MM.1S (cell line): ENCODE results near the gene MAPKAPK5.

ENCODE experiments used
- DNase-seq: peaks from one replicate; pipeline ENCODE4 v3.0.0-alpha.2; 2015
- H2AFZ ChIP-seq: fragments of 300-600 bp; sonication (generic); 2 replicates; pipeline ENCODE4 v1.6.0; 2016; ENCODE audit warnings: antibody characterized with exemption, low read length
- H3F3A ChIP-seq: fragments of 300-600 bp; sonication (generic); 2 replicates; pipeline ENCODE4 v1.6.1; 2016; ENCODE audit warnings: mild to moderate bottlenecking, antibody characterized with exemption, low read length, moderate library complexity, mixed read lengths; ENCODE audit not compliant: insufficient read depth
- H3K27ac ChIP-seq: fragments of 300-600 bp; sonication (generic); 2 replicates; pipeline ENCODE4 v1.5.1; 2016; ENCODE audit warnings: mild to moderate bottlenecking, low read length
- H3K27me3 ChIP-seq: fragments of 300-600 bp; sonication (generic); replicated peaks from 2 replicates; pipeline ENCODE4 v1.6.0; 2016; ENCODE audit warnings: low read length; ENCODE audit not compliant: insufficient read depth
- H3K36me3 ChIP-seq: fragments of 300-600 bp; sonication (generic); replicated peaks from 2 replicates; pipeline ENCODE4 v1.6.1; 2016; ENCODE audit warnings: mild to moderate bottlenecking, low read length, mixed read lengths; ENCODE audit not compliant: insufficient read depth
- H3K4me1 ChIP-seq: fragments of 300-600 bp; sonication (generic); 2 replicates; pipeline ENCODE4 v1.6.1; 2016; ENCODE audit warnings: low read length, mixed read lengths
- H3K4me2 ChIP-seq: fragments of 300-600 bp; sonication (generic); 2 replicates; pipeline ENCODE4 v1.6.0; 2016; ENCODE audit warnings: low read depth, low read length
- H3K4me3 ChIP-seq: fragments of 300-600 bp; sonication (generic); 2 replicates; pipeline ENCODE4 v1.5.1; 2016; ENCODE audit warnings: low read length, mixed read lengths
- H3K79me2 ChIP-seq: fragments of 300-600 bp; sonication (generic); 2 replicates; pipeline ENCODE4 v1.6.1; 2016; ENCODE audit warnings: mixed run types, low read length, mixed read lengths
- H3K9ac ChIP-seq: fragments of 300-600 bp; sonication (generic); 2 replicates; pipeline ENCODE4 v1.6.1; 2016; ENCODE audit warnings: low read length, mixed read lengths
- H3K9me2 ChIP-seq: fragments of 300-600 bp; sonication (generic); replicated peaks from 2 replicates; pipeline ENCODE4 v1.6.1; 2016; ENCODE audit warnings: mild to moderate bottlenecking, low read length, mixed read lengths; ENCODE audit not compliant: insufficient read depth
- H3K9me3 ChIP-seq: fragments of 300-600 bp; sonication (generic); replicated peaks from 2 replicates; pipeline ENCODE4 v1.6.1; 2016; ENCODE audit warnings: mild to moderate bottlenecking, low read length, mixed read lengths; ENCODE audit not compliant: insufficient read depth
- H4K20me1 ChIP-seq: fragments of 300-600 bp; sonication (generic); 2 replicates; pipeline ENCODE4 v1.6.1; 2016; ENCODE audit warnings: mild to moderate bottlenecking, low read length, moderate library complexity, mixed read lengths; ENCODE audit not compliant: insufficient read depth
- CTCF ChIP-seq: fragments of 300-600 bp; sonication (generic); IDR thresholded peaks from 2 replicates; pipeline ENCODE4 v1.5.1; 2016; ENCODE audit warnings: antibody characterized with exemption, low read length, mixed read lengths
- EZH2 ChIP-seq: fragments of 300-600 bp; sonication (generic); optimal IDR thresholded peaks from 2 replicates; pipeline ENCODE3; 2017; ENCODE audit warnings: low read depth, mild to moderate bottlenecking, antibody characterized with exemption, low read length, mixed read lengths
- EZH2phosphoT487 ChIP-seq: fragments of 300-600 bp; sonication (generic); IDR thresholded peaks from 2 replicates; pipeline ENCODE4 v1.6.1; 2018; ENCODE audit warnings: antibody characterized with exemption, low read length

Gene MAPKAPK5

GRCh38 chr12:111858186-111858585 lies 16.2 kb downstream of the MAPKAPK5 start:
- H3K4me2 ChIP-seq, result no peak overlapping the region
- no peaks in the 10 kb centered on the region for H3K9me2 ChIP-seq
- DNase-seq, result no peak
- no peak for TF ChIP-seq CTCF
- no peak for TF ChIP-seq EZH2phosphoT487
- TF ChIP-seq EZH2, result no peak
- no peak overlapping the region for H3K9ac ChIP-seq
- no peaks in the 10 kb centered on the region for H3K9me3 ChIP-seq
- no peaks in the 10 kb centered on the region for H3K27me3 ChIP-seq
- no peaks in the 10 kb centered on the region for H4K20me1 ChIP-seq
- peaks cover 64% of the 10 kb centered on the region for H3K79me2 ChIP-seq
- no peak overlapping the region for H2AFZ ChIP-seq
- no peak overlapping the region for H3K27ac ChIP-seq
- no peaks in the 10 kb centered on the region for H3K36me3 ChIP-seq
- no peak overlapping the region for H3K4me3 ChIP-seq
- no peaks in the 10 kb centered on the region for H3F3A ChIP-seq
- no peaks in the 10 kb centered on the region for H3K4me1 ChIP-seq

- H3K79me2 ChIP-seq, result peaks cover 63% of the 10 kb centered on the region
Measured at GRCh38 chr12:111858778-111859177, 16.8 kb downstream of the MAPKAPK5 start.

GRCh38 chr12:111864913-111865312 lies 22.9 kb downstream of the MAPKAPK5 start:
- Histone ChIP-seq H3K9me3 (no peaks in the 10 kb centered on the region), H3K4me2 (no peak overlapping the region), H3K4me1 (no peaks in the 10 kb centered on the region), H3F3A (no peaks in the 10 kb centered on the region), H4K20me1 (no peaks in the 10 kb centered on the region), H3K36me3 (no peaks in the 10 kb centered on the region), H3K9me2 (no peaks in the 10 kb centered on the region), H3K4me3 (no peak overlapping the region), H2AFZ (no peak overlapping the region), H3K27me3 (no peaks in the 10 kb centered on the region), H3K27ac (no peak overlapping the region), H3K79me2 (peaks cover 28% of the 10 kb centered on the region), H3K9ac (no peak overlapping the region)
- DNase-seq, result no peak
- TF ChIP-seq EZH2phosphoT487 (no peak), CTCF (no peak), EZH2 (no peak)

More at GRCh38 chr12:111858778-111859177, 16.8 kb downstream of the MAPKAPK5 start:
- DNase-seq, result no peak
- no peak overlapping the region for H3K9ac ChIP-seq
- H3K36me3 ChIP-seq, result no peaks in the 10 kb centered on the region
- TF ChIP-seq CTCF, result no peak
- no peak for TF ChIP-seq EZH2
- no peaks in the 10 kb centered on the region for H3K4me1 ChIP-seq
- no peak overlapping the region for H2AFZ ChIP-seq
- H4K20me1 ChIP-seq, result no peaks in the 10 kb centered on the region
- H3K4me2 ChIP-seq, result no peak overlapping the region
- no peak overlapping the region for H3K27ac ChIP-seq
- no peaks in the 10 kb centered on the region for H3K9me3 ChIP-seq
- no peaks in the 10 kb centered on the region for H3K27me3 ChIP-seq
- H3F3A ChIP-seq, result no peaks in the 10 kb centered on the region
- H3K4me3 ChIP-seq, result no peak overlapping the region
- no peaks in the 10 kb centered on the region for H3K9me2 ChIP-seq

GRCh38 chr12:111867531-111867930 lies 25.5 kb downstream of the MAPKAPK5 start:
- H3K4me2 ChIP-seq, result no peak overlapping the region
- DNase-seq, result no peak
- no peaks in the 10 kb centered on the region for H3K9me2 ChIP-seq
- no peak overlapping the region for H3K9ac ChIP-seq
- no peaks in the 10 kb centered on the region for H3F3A ChIP-seq
- H3K79me2 ChIP-seq, result peaks cover 15% of the 10 kb centered on the region
- no peaks in the 10 kb centered on the region for H3K27me3 ChIP-seq
- no peaks in the 10 kb centered on the region for H3K9me3 ChIP-seq
- H3K4me1 ChIP-seq, result no peaks in the 10 kb centered on the region
- no peaks in the 10 kb centered on the region for H3K36me3 ChIP-seq
- no peaks in the 10 kb centered on the region for H4K20me1 ChIP-seq
- no peak overlapping the region for H3K27ac ChIP-seq
- no peak for TF ChIP-seq CTCF
- TF ChIP-seq EZH2phosphoT487, result no peak
- H2AFZ ChIP-seq, result no peak overlapping the region
- H3K4me3 ChIP-seq, result no peak overlapping the region
